Stimulated activated CD4-positive, alpha-beta T cell treated with anti-CD3 and anti-CD28 coated beads, Interleukin-12 subunit alpha, Interleukin-12 subunit beta, amount 100 ng/mL, for 48 hours (primary cell): ENCODE results near the gene SCN3B.
A peak's percentile ranks its signal among the peaks of the same experiment; 100 is the strongest.

Experiments
- DNase-seq, 3 donors: peaks; one replicate each; pipeline ENCODE4 v3.0.0-alpha.2; 2020; ENCODE audit warnings: low read depth in 2 of 3, low spot score in 1 of 3

The SCN3B gene

GRCh38 chr11:123601136-123601535 lies 53.3 kb downstream of the SCN3B start:
- no peak for DNase-seq

- DNase-seq: no peak
Measured at GRCh38 chr11:123597859-123598258, 56.6 kb downstream of the SCN3B start.

- no peak for DNase-seq
Measured at GRCh38 chr11:123594921-123595320, 59.5 kb downstream of the SCN3B start.

GRCh38 chr11:123594188-123594901 lies 60.1 kb downstream of the SCN3B start:
- no peak for DNase-seq

- no peak for DNase-seq
Measured at GRCh38 chr11:123593570-123593969, 60.9 kb downstream of the SCN3B start.

GRCh38 chr11:123590296-123590912 lies 64.0 kb downstream of the SCN3B start:
- DNase-seq: no peak

GRCh38 chr11:123588864-123589262 lies 65.6 kb downstream of the SCN3B start:
- no peak for DNase-seq

GRCh38 chr11:123588117-123588863 lies 66.1 kb downstream of the SCN3B start:
- no peak for DNase-seq

- DNase-seq: no peak
Measured at GRCh38 chr11:123587559-123587958, 66.9 kb downstream of the SCN3B start.

GRCh38 chr11:123587044-123587443 lies 67.4 kb downstream of the SCN3B start:
- no peak for DNase-seq

GRCh38 chr11:123586568-123586967 lies 67.9 kb downstream of the SCN3B start:
- DNase-seq: no peak

- no peak for DNase-seq
Measured at GRCh38 chr11:123585706-123586105, 68.7 kb downstream of the SCN3B start.

GRCh38 chr11:123585206-123585605 lies 69.2 kb downstream of the SCN3B start:
- no peak for DNase-seq

GRCh38 chr11:123584737-123585136 lies 69.7 kb downstream of the SCN3B start:
- no peak for DNase-seq

- DNase-seq: no peak
Measured at GRCh38 chr11:123584186-123584585, 70.2 kb downstream of the SCN3B start.

- DNase-seq: no peak
Measured at GRCh38 chr11:123582992-123583504, 71.4 kb downstream of the SCN3B start.

- no peak for DNase-seq
Measured at GRCh38 chr11:123581651-123582399, 72.6 kb downstream of the SCN3B start.

- DNase-seq: peak; percentile 39 to 61 (median 56)
Measured at GRCh38 chr11:123580557-123581275, 73.7 kb downstream of the SCN3B start.

GRCh38 chr11:123580137-123580536 lies 74.3 kb downstream of the SCN3B start:
- DNase-seq: no peak

GRCh38 chr11:123579482-123579812 lies 75.0 kb downstream of the SCN3B start:
- DNase-seq: no peak
